Measurements from ENCODE around the gene COL6A6. TPM values are rescaled to one million over a fixed set of nuclear protein-coding genes. Genes with fewer than 3 reads are reported as not detected.
"Not testable (repeated sequence)": the region's sequence is repeated elsewhere in the genome, so short reads cannot be mapped to it uniquely, and the experiment has no call there.

The COL6A6 gene
- total RNA-seq, 2 experiments from 2014 or later, result not detected

DNA sequence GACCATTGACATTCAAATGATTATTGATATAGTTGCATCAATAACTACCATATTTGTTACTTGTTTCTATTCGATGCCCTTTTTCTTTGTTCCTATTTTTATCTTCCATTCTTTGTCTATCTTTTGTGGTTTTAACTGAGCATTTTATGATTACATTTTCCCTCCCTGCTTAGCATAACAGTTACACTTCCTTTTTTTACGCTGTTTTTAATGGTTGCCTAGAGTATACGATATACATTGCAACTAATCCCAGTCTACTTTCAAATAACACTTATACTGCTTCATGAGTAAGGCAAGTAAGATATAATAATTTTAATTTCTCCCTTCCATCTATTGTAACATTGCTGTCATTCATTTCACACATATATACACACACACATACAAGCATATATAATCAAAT is 26.3 kb downstream of the COL6A6 start:
- Mint-ChIP-seq H3K4me1 (ENCODE audit: low read depth) (no peaks in the 10 kb centered on the region), H3K4me3 (no peak overlapping the region), H3K36me3 (ENCODE audit: low read depth) (no peaks in the 10 kb centered on the region), H3K27me3 (peaks cover 8% of the 10 kb centered on the region), H3K27ac (no peak overlapping the region), H3K9me3 (no peaks in the 10 kb centered on the region)
- POLR2A ChIA-PET, result no interaction called here
- TF ChIP-seq, protein P1, sequence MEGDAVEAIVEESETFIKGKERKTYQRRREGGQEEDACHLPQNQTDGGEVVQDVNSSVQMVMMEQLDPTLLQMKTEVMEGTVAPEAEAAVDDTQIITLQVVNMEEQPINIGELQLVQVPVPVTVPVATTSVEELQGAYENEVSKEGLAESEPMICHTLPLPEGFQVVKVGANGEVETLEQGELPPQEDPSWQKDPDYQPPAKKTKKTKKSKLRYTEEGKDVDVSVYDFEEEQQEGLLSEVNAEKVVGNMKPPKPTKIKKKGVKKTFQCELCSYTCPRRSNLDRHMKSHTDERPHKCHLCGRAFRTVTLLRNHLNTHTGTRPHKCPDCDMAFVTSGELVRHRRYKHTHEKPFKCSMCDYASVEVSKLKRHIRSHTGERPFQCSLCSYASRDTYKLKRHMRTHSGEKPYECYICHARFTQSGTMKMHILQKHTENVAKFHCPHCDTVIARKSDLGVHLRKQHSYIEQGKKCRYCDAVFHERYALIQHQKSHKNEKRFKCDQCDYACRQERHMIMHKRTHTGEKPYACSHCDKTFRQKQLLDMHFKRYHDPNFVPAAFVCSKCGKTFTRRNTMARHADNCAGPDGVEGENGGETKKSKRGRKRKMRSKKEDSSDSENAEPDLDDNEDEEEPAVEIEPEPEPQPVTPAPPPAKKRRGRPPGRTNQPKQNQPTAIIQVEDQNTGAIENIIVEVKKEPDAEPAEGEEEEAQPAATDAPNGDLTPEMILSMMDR (IDR thresholded peaks at IDR 0.05), result no peak
- DNase-seq, result no peak
- no peak overlapping the region for H3K27ac ChIP-seq (ENCODE audit: low read depth in 1 of 2, low read length in 2 of 2)
- intact Hi-C loops (cut with DNase I, micrococcal nuclease), result loop anchor here in 1 of 2 experiments (10.0 kb wide), 1 partner anchor 389 kb away; no protein-coding TSS in a partner anchor
- H3K9me3 ChIP-seq (ENCODE audit: control insufficient read depth in 1 of 2, insufficient read depth in 1 of 2, low read length in 2 of 2), result peaks cover 0 to 13% of the 10 kb centered on the region in 2 experiments
- no peaks in the 10 kb centered on the region for H3K4me1 ChIP-seq (ENCODE audit: insufficient read depth, low read length)
- CTCF ChIA-PET, result no interaction called here
- ATAC-seq (ENCODE audit: poor library complexity), result no peak
- no peak overlapping the region for H3K4me3 ChIP-seq (ENCODE audit: low read length)
- H3K27me3 ChIP-seq (ENCODE audit: control insufficient read depth in 1 of 2, insufficient read depth in 2 of 2, low read length in 2 of 2), result no peaks in the 10 kb centered on the region
- no peaks in the 10 kb centered on the region for H3K36me3 ChIP-seq (ENCODE audit: insufficient read depth, low read length)

- Histone ChIP-seq H3K9me3 (ENCODE audit: control insufficient read depth in 1 of 2, insufficient read depth in 1 of 2, low read length in 2 of 2) (peaks cover under 1 to 13% of the 10 kb centered on the region in 2 experiments), H3K36me3 (ENCODE audit: insufficient read depth, low read length) (no peaks in the 10 kb centered on the region), H3K4me1 (ENCODE audit: insufficient read depth, low read length) (no peaks in the 10 kb centered on the region), H3K27ac (ENCODE audit: low read depth in 1 of 2, low read length in 2 of 2) (no peak overlapping the region), H3K4me3 (ENCODE audit: low read length) (no peak overlapping the region), H3K27me3 (ENCODE audit: control insufficient read depth in 1 of 2, insufficient read depth in 2 of 2, low read length in 2 of 2) (peaks cover 0 to 3% of the 10 kb centered on the region in 2 experiments)
- DNase-seq (no peak), ATAC-seq (ENCODE audit: poor library complexity) (no peak)
- peaks cover 17% of the 10 kb centered on the region for H3K27me3 Mint-ChIP-seq
- no peak overlapping the region for H3K4me3 Mint-ChIP-seq
- ChIA-PET POLR2A (no interaction called here), CTCF (no interaction called here)
- H3K4me1 Mint-ChIP-seq (ENCODE audit: low read depth), result no peaks in the 10 kb centered on the region
- intact Hi-C loops (cut with DNase I, micrococcal nuclease), result loop anchor here in 1 of 2 experiments (10.0 kb wide), 1 partner anchor 392 kb away; no protein-coding TSS in a partner anchor
- H3K27ac Mint-ChIP-seq, result no peak overlapping the region
- TF ChIP-seq, protein P1 (IDR thresholded peaks at IDR 0.05), result no peak
- no peaks in the 10 kb centered on the region for H3K36me3 Mint-ChIP-seq (ENCODE audit: low read depth)
- H3K9me3 Mint-ChIP-seq, result no peaks in the 10 kb centered on the region
Observed at GRCh38 chr3:130546920-130547679, 30.1 kb downstream of the COL6A6 start.

DNA sequence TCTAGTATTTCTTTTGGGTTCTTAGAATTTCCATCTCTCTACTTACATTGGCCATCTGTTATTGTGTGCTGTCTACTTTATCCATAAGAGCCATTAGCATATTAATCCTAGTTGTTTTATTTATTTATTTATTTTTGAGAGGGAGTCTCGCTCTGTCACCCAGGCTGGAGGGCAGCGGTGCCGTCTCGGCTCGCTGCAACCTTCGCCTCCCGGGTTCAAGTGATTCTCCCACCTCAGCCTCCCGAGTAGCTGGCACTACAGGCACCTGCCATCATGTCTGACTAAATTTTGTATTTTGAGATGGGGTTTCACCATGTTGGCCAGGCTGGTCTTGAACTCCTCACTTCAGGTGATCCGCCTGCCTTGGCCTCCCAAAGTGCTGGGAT is 30.7 kb downstream of the COL6A6 start:
- H3K27me3 ChIP-seq (ENCODE audit: control insufficient read depth in 1 of 2, insufficient read depth in 2 of 2, low read length in 2 of 2); H3K27ac ChIP-seq (ENCODE audit: low read depth in 1 of 2, low read length in 2 of 2); H3K9me3 Mint-ChIP-seq; ATAC-seq (ENCODE audit: poor library complexity); H3K4me3 Mint-ChIP-seq; H3K4me1 Mint-ChIP-seq (ENCODE audit: low read depth); DNase-seq; H3K27ac Mint-ChIP-seq; CTCF ChIA-PET; H3K36me3 ChIP-seq (ENCODE audit: insufficient read depth, low read length); POLR2A ChIA-PET; H3K4me1 ChIP-seq (ENCODE audit: insufficient read depth, low read length); H3K4me3 ChIP-seq (ENCODE audit: low read length); H3K36me3 Mint-ChIP-seq (ENCODE audit: low read depth): not testable (repeated sequence)
- intact Hi-C loops (cut with DNase I, micrococcal nuclease), result loop anchor here in 1 of 2 experiments (10.0 kb wide), 1 partner anchor 393 kb away; no protein-coding TSS in a partner anchor
- peaks cover 7 to 13% of the 10 kb centered on the region in 2 experiments for H3K9me3 ChIP-seq (ENCODE audit: control insufficient read depth in 1 of 2, insufficient read depth in 1 of 2, low read length in 2 of 2)
- H3K27me3 Mint-ChIP-seq, result peaks cover 17% of the 10 kb centered on the region
